IPS-18c (cell line): ENCODE measurements around the gene PCDHGB4.
"Not testable (repeated sequence)": the region's sequence is repeated elsewhere in the genome, so short reads cannot be mapped to it uniquely, and the experiment has no call there.

Source experiments
- H3K4me3 ChIP-seq: 2 replicates; pipeline ENCODE4 v1.7.0; 2013; ENCODE audit warnings: low read depth, mild to moderate bottlenecking, low read length, moderate library complexity; ENCODE audit not compliant: insufficient read depth
- H3K9me3 ChIP-seq: one replicate; pipeline ENCODE4 v1.6.1; 2013; ENCODE audit warnings: mild to moderate bottlenecking, low read length, moderate library complexity; ENCODE audit not compliant: control insufficient read depth, insufficient read depth

The PCDHGB4 gene

DNA sequence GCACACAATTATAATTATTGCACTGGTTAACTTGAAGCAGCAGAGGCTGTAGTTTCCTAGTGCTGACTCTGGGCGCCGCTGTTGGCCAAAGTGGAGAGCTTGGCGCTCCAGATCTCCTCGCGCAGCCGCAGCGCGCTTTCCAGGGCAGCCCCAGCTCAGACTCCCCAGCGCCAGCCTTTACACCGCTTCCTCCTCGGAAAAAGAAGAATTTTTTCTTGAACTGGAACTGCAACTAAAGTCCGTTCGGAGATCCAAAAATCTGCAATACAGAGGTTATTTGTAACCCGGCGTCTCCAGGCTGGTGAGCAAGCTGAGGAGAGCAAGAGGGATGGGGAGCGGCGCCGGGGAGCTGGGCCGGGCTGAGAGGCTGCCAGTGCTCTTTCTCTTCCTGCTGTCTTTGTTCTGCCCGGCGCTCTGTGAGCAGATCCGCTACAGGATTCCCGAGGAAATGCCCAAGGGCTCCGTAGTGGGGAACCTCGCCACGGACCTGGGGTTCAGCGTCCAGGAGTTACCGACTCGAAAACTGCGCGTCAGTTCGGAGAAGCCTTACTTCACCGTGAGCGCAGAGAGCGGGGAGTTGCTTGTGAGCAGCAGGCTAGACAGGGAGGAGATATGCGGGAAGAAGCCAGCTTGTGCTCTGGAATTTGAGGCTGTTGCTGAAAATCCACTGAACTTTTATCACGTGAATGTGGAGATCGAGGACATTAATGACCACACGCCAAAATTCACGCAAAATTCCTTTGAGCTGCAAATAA, at the start of gene PCDHGB4:
TSS of gene PCDHGB4 (plus strand) at position 142 of the 755 bp plus-strand sequence. CDS start at position 329, 187 bp downstream.
- H3K9me3 ChIP-seq, result peaks cover 19% of the 10 kb centered on the region

DNA sequence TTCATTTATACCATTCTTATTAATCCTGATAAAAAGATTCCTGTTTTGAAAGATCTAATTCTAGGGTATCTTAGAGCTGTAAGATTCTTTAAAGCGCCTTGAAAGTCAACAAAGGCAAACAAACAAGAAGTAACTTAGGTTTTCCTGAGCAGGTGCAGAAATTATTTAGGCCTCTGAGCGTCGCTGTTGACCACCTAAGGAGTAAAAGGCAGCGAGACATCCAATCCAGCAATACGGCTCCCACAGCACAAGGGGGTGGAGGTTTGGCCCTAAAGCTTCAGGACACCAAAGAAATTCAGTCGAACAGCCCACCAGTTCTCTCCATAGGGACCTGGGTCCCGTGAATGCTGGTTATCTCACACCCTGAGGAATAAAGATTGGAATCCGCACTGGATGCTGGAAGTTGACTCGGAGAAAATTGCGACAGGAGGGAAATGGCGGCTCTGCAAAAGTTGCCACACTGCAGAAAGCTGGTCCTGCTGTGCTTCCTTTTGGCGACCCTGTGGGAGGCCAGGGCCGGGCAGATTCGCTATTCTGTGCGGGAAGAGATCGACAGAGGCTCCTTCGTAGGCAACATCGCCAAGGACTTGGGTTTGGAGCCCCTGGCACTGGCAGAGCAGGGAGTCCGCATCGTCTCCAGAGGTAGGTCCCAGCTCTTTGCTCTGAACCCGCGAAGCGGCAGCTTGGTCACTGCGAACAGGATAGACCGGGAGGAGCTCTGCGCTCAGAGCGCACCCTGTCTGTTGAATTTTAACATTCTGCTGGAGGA, 48.8 kb upstream of the PCDHGB4 start, which contains the start of gene PCDHGA2:
TSS of gene PCDHGA2 (plus strand) at position 223 of the 769 bp plus-strand sequence.
- peaks cover 2% of the 10 kb centered on the region for H3K9me3 ChIP-seq
- H3K4me3 ChIP-seq, result peak within 1 kb of the TSS; percentile 26; the same call in 1 of the 2 replicates

More for the DNA sequence above, at the start of gene PCDHGB4:
- not testable (repeated sequence) for H3K4me3 ChIP-seq

GRCh38 chr5:141340781-141341354, 46.6 kb upstream of the PCDHGB4 start:
- not testable (repeated sequence) for H3K4me3 ChIP-seq
- peaks cover 12% of the 10 kb centered on the region for H3K9me3 ChIP-seq

- Histone ChIP-seq H3K9me3 (peaks cover 14% of the 10 kb centered on the region), H3K4me3 (no peak overlapping the region)
Observed at GRCh38 chr5:141342773-141343172, 44.7 kb upstream of the PCDHGB4 start.

DNA sequence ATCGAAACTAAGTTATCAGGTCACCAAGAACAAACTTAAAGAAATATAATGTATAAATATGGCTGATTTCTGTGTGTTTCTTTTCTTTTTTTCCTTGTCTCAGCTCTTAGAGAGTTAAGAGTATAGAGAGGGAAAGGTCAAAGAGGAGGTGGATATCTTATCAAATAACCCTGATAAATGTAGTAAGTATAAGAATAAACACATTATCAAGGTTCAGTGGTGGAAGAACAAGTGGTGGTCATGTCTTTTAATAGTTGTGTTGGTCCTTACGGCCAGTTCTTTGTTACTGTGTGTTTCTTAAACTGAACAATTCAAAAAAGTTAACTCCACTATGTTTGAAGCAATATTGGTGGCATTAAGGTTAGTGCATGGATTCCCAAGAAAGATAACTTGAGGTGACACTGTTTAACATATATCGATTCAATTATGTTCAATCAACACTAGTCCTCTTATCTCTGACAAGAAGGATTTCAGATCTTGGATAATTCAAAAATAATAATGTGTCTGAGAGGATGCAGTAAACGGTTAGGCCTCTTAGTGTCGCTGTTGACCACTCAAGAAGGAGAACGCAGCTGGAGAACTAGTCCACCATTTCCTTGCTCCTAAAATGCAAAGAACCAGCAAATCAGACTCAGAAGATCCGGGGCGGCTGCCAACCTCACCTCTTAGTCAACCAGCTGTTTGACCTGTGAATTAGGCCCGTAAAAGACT, 44.1 kb upstream of the PCDHGB4 start, which contains the start of gene PCDHGA3:
TSS of gene PCDHGA3 (plus strand) at position 588 of the 711 bp plus-strand sequence. CDS start 205 bp downstream, outside the sequence.
- H3K9me3 ChIP-seq, result peaks cover 14% of the 10 kb centered on the region
- H3K4me3 ChIP-seq, result peak within 1 kb of the TSS; percentile 42; the same call in 1 of the 2 replicates

DNA sequence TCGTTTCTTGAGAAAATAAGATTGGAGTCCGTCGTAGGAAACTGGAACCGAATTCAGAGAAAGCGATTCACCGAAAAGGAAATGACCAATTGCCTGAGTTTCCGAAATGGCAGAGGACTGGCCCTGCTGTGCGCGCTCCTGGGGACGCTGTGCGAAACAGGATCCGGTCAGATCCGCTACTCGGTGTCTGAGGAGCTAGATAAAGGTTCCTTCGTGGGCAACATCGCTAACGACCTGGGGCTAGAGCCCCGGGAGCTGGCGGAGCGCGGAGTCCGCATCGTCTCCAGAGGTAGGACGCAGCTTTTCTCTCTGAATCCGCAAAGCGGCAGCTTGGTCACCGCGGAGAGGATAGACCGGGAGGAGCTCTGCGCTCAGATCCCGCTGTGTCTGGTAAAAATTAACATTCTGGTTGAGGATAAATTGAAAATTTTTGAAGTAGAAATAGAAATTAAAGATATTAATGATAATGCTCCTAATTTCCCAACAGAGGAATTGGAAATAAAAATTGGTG, 43.5 kb upstream of the PCDHGB4 start:
- Histone ChIP-seq H3K9me3 (peaks cover 17% of the 10 kb centered on the region), H3K4me3 (peak overlapping the region; percentile 42; the same call in 1 of the 2 replicates)

DNA sequence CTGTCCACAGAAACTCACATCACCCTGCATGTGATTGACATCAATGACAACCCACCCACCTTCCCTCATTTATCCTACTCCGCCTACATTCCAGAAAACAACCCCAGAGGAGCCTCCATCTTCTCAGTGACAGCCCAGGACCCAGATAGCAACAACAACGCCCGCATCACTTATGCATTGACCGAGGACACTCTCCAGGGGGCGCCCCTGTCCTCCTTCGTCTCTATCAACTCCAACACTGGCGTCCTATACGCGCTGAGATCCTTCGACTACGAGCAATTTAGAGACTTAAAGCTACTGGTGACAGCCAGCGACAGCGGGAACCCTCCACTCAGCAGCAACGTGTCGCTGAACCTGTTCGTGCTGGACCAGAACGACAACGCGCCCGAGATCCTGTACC, 42.2 kb upstream of the PCDHGB4 start:
- H3K4me3 ChIP-seq, result no peak overlapping the region
- H3K9me3 ChIP-seq, result peaks cover 23% of the 10 kb centered on the region

GRCh38 chr5:141346017-141346416, 41.5 kb upstream of the PCDHGB4 start:
- peaks cover 21% of the 10 kb centered on the region for H3K9me3 ChIP-seq
- H3K4me3 ChIP-seq, result not testable (repeated sequence)

DNA sequence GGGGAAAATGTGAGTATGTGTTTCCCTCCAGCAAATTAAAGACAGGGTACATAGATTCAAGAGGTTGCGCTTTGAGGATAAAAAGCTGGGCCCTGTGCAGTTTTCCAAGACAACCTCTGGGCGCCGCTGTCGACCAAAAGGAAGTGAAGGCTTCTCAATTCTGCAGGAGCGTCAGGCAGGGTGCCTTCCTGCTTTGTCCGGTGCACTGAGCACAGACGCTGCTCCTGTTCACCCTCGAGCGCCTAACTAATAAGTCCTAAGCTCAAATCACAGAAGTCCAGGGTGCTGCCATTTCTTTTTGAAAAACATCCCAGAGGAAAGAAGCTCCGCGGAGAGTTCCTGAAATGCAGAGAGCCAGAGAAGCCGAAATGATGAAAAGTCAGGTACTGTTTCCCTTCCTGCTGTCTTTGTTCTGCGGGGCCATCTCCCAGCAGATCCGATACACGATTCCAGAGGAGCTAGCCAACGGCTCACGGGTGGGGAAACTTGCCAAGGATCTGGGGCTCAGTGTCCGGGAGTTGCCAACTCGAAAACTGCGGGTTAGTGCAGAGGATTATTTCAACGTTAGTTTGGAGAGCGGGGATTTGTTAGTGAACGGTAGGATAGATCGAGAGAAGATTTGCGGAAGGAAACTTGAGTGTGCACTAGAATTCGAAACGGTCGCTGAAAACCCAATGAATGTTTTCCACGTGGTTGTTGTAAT, 37.4 kb upstream of the PCDHGB4 start, which contains the start of gene PCDHGB1:
TSS of gene PCDHGB1 (plus strand) at position 183 of the 703 bp plus-strand sequence. CDS start at position 345, 162 bp downstream.
- Histone ChIP-seq H3K9me3 (peaks cover 27% of the 10 kb centered on the region), H3K4me3 (peak within 1 kb of the TSS; percentile 21)

DNA sequence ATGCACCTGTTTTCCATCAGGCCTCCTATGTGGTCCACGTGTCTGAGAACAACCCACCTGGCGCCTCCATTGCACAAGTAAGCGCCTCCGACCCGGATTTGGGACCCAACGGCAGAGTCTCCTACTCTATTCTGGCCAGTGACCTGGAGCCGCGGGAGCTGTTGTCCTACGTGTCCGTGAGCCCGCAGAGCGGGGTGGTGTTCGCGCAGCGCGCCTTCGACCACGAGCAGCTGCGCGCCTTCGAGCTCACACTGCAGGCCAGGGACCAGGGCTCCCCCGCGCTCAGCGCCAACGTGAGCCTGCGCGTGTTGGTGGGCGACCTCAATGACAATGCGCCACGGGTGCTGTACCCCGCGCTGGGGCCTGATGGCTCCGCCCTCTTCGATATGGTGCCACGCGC, 35.9 kb upstream of the PCDHGB4 start:
- Histone ChIP-seq H3K4me3 (no peak overlapping the region), H3K9me3 (peaks cover 26% of the 10 kb centered on the region)

GRCh38 chr5:141354900-141355469, 32.5 kb upstream of the PCDHGB4 start, which contains the start of gene PCDHGA4:
PCDHGA4 (plus strand) TSS chr5:141355021; CDS start chr5:141355108, 87 bp downstream.
- H3K4me3 ChIP-seq, result no peak within 1 kb of the TSS

DNA sequence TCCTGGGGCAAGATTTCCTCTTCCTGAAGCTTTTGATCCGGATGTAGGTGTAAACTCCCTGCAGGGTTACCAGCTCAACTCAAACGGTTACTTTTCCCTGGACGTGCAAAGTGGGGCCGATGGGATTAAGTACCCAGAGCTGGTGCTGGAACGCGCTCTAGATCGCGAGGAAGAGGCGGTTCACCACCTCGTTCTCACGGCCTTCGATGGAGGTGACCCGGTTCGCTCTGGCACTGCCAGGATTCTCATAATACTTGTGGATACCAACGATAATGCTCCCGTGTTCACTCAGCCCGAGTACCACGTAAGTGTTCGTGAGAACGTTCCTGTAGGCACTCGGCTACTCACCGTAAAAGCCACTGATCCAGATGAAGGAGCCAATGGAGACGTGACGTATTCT, 31.9 kb upstream of the PCDHGB4 start:
- Histone ChIP-seq H3K4me3 (no peak overlapping the region), H3K9me3 (peaks cover 21% of the 10 kb centered on the region)

More at GRCh38 chr5:141354900-141355469, 32.5 kb upstream of the PCDHGB4 start, which contains the start of gene PCDHGA4:
- peaks cover 22% of the 10 kb centered on the region for H3K9me3 ChIP-seq

DNA sequence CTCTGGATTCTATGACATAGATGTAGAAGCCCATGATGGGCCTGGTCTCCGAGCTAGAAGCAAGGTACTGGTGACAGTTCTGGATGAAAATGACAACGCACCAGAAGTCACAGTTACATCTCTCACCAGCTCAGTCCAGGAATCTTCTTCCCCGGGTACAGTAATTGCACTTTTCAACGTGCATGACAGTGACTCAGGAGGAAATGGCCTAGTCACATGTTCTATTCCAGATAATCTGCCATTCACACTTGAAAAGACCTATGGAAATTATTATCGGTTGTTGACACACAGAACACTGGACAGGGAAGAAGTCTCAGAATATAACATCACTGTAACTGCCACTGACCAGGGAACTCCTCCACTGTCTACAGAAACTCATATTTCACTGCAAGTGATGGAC, 31.4 kb upstream of the PCDHGB4 start:
- H3K9me3 ChIP-seq, result peaks cover 24% of the 10 kb centered on the region

GRCh38 chr5:141356950-141357349, 30.5 kb upstream of the PCDHGB4 start:
- Histone ChIP-seq H3K9me3 (peaks cover 25% of the 10 kb centered on the region), H3K4me3 (no peak overlapping the region)

More for the DNA sequence above, 31.4 kb upstream of the PCDHGB4 start:
- no peak overlapping the region for H3K4me3 ChIP-seq

GRCh38 chr5:141359790-141360426, 27.6 kb upstream of the PCDHGB4 start, which contains the start of gene PCDHGB2:
PCDHGB2 (plus strand) TSS chr5:141359994; CDS start chr5:141360136, 142 bp downstream.
- Histone ChIP-seq H3K9me3 (peaks cover 27% of the 10 kb centered on the region), H3K4me3 (no peak within 1 kb of the TSS; the same call in 1 of the 2 replicates)
